H1 (cell line): ENCODE results near the gene DPF3. TPM values are rescaled to one million over a fixed set of nuclear protein-coding genes. Genes with fewer than 3 reads are reported as not detected.

Source experiments
- BACH1 ChIP-seq: IDR thresholded peaks from 2 replicates; pipeline ENCODE4 v1.6.1; 2012; ENCODE audit warnings: low read length, improper control_type of control experiment
- BRCA1 ChIP-seq: IDR thresholded peaks from 2 replicates; pipeline ENCODE4 v1.6.1; 2012; ENCODE audit warnings: low read depth, low read length, improper control_type of control experiment
- GTF2F1 ChIP-seq: IDR thresholded peaks from 2 replicates; pipeline ENCODE4 v1.6.1; 2012; ENCODE audit warnings: low read depth, low read length, improper control_type of control experiment, borderline replicate concordance
- JUN ChIP-seq: IDR thresholded peaks from 2 replicates; pipeline ENCODE4 v1.6.1; 2011; ENCODE audit warnings: low read depth, mild to moderate bottlenecking, improper control_type of control experiment, low read length
- POLR2AphosphoS5 ChIP-seq: IDR thresholded peaks from 2 replicates; pipeline ENCODE4 v1.6.1; 2011; ENCODE audit warnings: low read depth, low read length
- POU5F1 ChIP-seq: IDR thresholded peaks from 2 replicates; pipeline ENCODE4 v1.6.1; 2011; ENCODE audit warnings: low read depth, mild to moderate bottlenecking, low read length, moderate library complexity
- SP4 ChIP-seq: IDR thresholded peaks from 2 replicates; pipeline ENCODE4 v1.6.1; 2012; ENCODE audit warnings: low read length, inconsistent platforms
- TAF1 ChIP-seq: IDR thresholded peaks from 2 replicates; pipeline ENCODE4 v1.6.1; 2011; ENCODE audit warnings: mild to moderate bottlenecking, low read depth, low read length
- TCF12 ChIP-seq: IDR thresholded peaks from 2 replicates; pipeline ENCODE4 v1.6.1; 2011; ENCODE audit warnings: low read depth, mild to moderate bottlenecking, low read length
- ZNF274 ChIP-seq: IDR thresholded peaks from 2 replicates; pipeline ENCODE4 v1.7.0; 2012; ENCODE audit warnings: low read length, borderline replicate concordance; ENCODE audit errors: extremely low read depth
- polyA plus RNA-seq, 7 experiments: library from polyadenylated mRNA; depleted of rRNA in 3 of 7; stranded (reverse) in 5 of 7; unstranded in 2 of 7; fragments of >200 nt in 5 of 7; fragments of 200-250 nt in 2 of 7; gene quantifications; 1 replicate in 5 of 7; 2 replicates in 1 of 7; 4 replicates in 1 of 7; pipeline versions ENCODE4 v1.2.1 to v1.2.3, GENCODE V29; 2011 to 2013; ENCODE audit warnings: missing spikeins in 2 of 7, mixed read lengths in 2 of 7
- total RNA-seq: library from RNA; stranded (reverse); fragmentation: NEBNext Ultra II Directional; extraction: Animal tissue kit (Norgen Biotek cat#: 25700); gene quantifications from 2 replicates; pipeline ENCODE4 v1.2.1, GENCODE V29; 2021
- TF ChIP-seq, protein P1 (sequence below): IDR thresholded peaks from 2 replicates; pipeline ENCODE4 v1.6.1; 2011; ENCODE audit warnings: low read depth, mild to moderate bottlenecking, low read length; ENCODE audit not compliant: insufficient read depth

DPF3 gene
- total and polyA plus RNA-seq, 2 of the 8 experiments (the other 6 are each of a cell fraction or from before 2014, with no cell fraction given): 0.19 TPM; not detected in 1

DNA sequence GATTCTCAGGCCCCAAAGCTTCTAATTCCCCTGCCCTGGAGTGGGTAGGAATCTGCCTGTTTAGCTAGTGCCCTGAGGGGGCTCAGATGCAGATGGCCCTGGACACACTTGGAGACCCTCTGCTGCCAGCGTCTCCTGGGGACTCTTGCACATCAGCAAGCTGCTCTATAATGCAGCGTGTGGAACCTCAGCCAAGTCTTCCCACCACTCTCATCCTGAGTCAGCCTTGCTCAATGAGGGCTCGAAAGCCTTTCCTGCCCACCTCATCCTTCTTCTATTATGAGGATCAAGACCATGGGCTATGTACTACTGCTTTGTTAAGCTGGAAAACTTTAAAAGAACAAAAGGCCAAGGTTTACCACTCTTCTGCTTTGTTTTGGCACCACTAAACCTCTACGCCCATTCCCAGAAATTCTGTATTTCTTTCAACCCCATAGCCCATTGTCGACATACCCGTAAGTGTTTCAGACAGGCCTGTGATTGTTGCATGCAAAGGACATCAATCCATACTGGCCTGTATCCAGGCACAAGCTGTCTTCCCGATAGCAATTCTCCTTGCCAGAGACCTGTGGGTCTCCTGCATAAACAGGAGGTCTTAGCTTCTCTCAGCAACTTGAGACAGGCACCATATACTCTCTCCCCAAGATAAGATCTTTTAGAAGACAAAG is 246.9 kb downstream of the DPF3 start (continued):
- no peak for TF ChIP-seq TCF12
- TF ChIP-seq GTF2F1: no peak
- TF ChIP-seq POU5F1: no peak
- TF ChIP-seq BRCA1: no peak
- TF ChIP-seq ZNF274: no peak
- TF ChIP-seq, protein P1, sequence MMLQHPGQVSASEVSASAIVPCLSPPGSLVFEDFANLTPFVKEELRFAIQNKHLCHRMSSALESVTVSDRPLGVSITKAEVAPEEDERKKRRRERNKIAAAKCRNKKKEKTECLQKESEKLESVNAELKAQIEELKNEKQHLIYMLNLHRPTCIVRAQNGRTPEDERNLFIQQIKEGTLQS: no peak
- TF ChIP-seq SP4: no peak
- no peak for TF ChIP-seq TAF1
- no peak for TF ChIP-seq BACH1
- TF ChIP-seq POLR2AphosphoS5: no peak
- TF ChIP-seq JUN: no peak
- TF ChIP-seq, all 59 proteins: peak for 0
